ENCODE results near the gene SPEN. TPM values are rescaled to one million over a fixed set of nuclear protein-coding genes. Genes with fewer than 3 reads are reported as not detected.
A peak's percentile ranks its signal among the peaks of the same experiment; 100 is the strongest.

SPEN gene
- total and polyA plus RNA-seq, 2 of the 13 experiments (the other 11 are each of a cell fraction or from before 2014, with no cell fraction given) = 4.8 to 14.0 TPM

GRCh38 chr1:15975805-15976680 is 128.5 kb downstream of the SPEN start, which contains the start of gene ZBTB17 (continued):
- TF ChIP-seq ZNF710 (CRISPR knock-in tag; IDR thresholded peaks at IDR 0.05; ENCODE audit: borderline replicate concordance) (no peak), PCBP2 (optimal IDR thresholded peaks at IDR 0.05; ENCODE audit: low read depth, low read length, poor library complexity, severe bottlenecking) (no peak), ZNF670 (CRISPR knock-in tag; IDR thresholded peaks at IDR 0.05; ENCODE audit: borderline replicate concordance) (peak; percentile 73; the same call in 1 of the 2 replicates), ZNF703 (CRISPR knock-in tag; IDR thresholded peaks at IDR 0.05; ENCODE audit: borderline replicate concordance) (no peak), ZNF576 (CRISPR knock-in tag; IDR thresholded peaks at IDR 0.05) (no peak), MYC (CRISPR knock-in tag; IDR thresholded peaks at IDR 0.05; ENCODE audit: borderline replicate concordance) (0 out of 2 replicates have a peak, but pooled peaks have one; percentile 3), ATF3 (CRISPR knock-in tag; IDR thresholded peaks at IDR 0.05) (no peak), HMGXB4 (CRISPR knock-in tag; IDR thresholded peaks at IDR 0.05; ENCODE audit: borderline replicate concordance in 1 of 2, low read depth in 1 of 2) (peak in 1 of 2 experiments; percentile 70; a peak in 2 of 4 replicates), ZNF350 (CRISPR knock-in tag; IDR thresholded peaks at IDR 0.05; ENCODE audit: borderline replicate concordance, low read depth) (peak; percentile 54; the same call in 1 of the 2 replicates), ZNF674 (CRISPR knock-in tag; IDR thresholded peaks at IDR 0.05; ENCODE audit: low read depth) (no peak), ZNF274 (CRISPR knock-in tag; IDR thresholded peaks at IDR 0.05) (0 out of 2 replicates have a peak, but pooled peaks have one; percentile 36), HOXA9 (CRISPR knock-in tag; IDR thresholded peaks at IDR 0.05; ENCODE audit: borderline replicate concordance) (no peak), HNRNPK (IDR thresholded peaks at IDR 0.05; ENCODE audit: low read depth, low read length, poor library complexity, severe bottlenecking) (peak; percentile 95), MTF1 (CRISPR knock-in tag; IDR thresholded peaks at IDR 0.05) (no peak), ZBTB1 (CRISPR knock-in tag; IDR thresholded peaks at IDR 0.05; ENCODE audit: borderline replicate concordance) (no peak), ZNF329 (CRISPR knock-in tag; IDR thresholded peaks at IDR 0.05; ENCODE audit: low read depth) (no peak), SP140L (CRISPR knock-in tag; IDR thresholded peaks at IDR 0.05; ENCODE audit: borderline replicate concordance) (no peak), NR2F2 (IDR thresholded peaks at IDR 0.05; ENCODE audit: borderline replicate concordance, low read depth) (peak; percentile 37; the same call in 1 of the 2 replicates), ATF1 (CRISPR knock-in tag; IDR thresholded peaks at IDR 0.05) (peak; percentile 59; the same call in 1 of the 2 replicates)
- TF ChIP-seq, protein P1, sequence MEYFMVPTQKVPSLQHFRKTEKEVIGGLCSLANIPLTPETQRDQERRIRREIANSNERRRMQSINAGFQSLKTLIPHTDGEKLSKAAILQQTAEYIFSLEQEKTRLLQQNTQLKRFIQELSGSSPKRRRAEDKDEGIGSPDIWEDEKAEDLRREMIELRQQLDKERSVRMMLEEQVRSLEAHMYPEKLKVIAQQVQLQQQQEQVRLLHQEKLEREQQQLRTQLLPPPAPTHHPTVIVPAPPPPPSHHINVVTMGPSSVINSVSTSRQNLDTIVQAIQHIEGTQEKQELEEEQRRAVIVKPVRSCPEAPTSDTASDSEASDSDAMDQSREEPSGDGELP (IDR thresholded peaks at IDR 0.05; ENCODE audit: borderline replicate concordance, low read depth) = 0 out of 2 replicates have a peak, but pooled peaks have one; percentile 46
